ENCODE measurements around the gene TNNC1.

TNNC1 gene

DNA sequence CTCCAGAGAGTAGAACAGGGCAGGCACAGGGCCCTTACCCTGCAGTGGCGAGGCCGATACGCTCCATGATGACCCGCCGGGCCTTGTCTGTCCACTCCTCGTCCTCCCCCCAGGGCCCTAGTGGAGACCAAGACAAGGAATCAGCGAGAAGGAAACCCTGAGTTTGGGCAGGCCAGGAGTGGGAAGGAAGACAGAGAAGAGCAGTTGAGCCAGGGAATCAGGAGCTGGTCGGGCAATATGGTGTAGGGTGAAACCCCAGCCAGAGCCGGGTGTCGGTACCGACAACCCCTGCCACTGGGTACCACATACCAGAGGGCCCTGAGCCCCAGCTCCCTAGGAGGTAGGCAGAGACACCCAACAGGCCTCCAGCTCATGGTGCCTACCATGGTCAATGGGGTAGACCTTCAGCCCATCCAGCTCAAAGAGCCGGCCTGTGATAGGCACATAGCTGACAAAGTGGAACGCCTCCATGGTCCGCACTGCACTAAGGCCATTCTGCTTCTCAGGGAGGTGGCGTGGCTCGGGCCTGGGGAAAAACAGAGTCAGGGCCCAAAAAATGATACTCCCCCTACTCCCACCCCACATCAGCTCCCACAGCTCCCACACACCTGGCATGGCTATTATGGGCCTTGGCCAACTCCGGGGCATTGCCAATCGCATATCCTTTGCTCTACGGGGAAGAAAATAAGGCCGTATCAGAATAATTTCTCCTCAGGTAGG is 46.9 kb downstream of the TNNC1 start:
- no peak overlapping the region for H3K27ac ChIP-seq
- no peak for DNase-seq (ENCODE audit: low spot score)
- no peak for TF ChIP-seq CTCF (IDR thresholded peaks at IDR 0.05)
- H3K4me3 ChIP-seq = no peak overlapping the region

- Histone ChIP-seq H3K27ac (no peak overlapping the region), H3K4me3 (no peak overlapping the region)
- no peak for DNase-seq (ENCODE audit: low spot score)
- TF ChIP-seq CTCF (IDR thresholded peaks at IDR 0.05) = no peak
Measured at GRCh38 chr3:52406231-52406661, 47.6 kb downstream of the TNNC1 start.

DNA sequence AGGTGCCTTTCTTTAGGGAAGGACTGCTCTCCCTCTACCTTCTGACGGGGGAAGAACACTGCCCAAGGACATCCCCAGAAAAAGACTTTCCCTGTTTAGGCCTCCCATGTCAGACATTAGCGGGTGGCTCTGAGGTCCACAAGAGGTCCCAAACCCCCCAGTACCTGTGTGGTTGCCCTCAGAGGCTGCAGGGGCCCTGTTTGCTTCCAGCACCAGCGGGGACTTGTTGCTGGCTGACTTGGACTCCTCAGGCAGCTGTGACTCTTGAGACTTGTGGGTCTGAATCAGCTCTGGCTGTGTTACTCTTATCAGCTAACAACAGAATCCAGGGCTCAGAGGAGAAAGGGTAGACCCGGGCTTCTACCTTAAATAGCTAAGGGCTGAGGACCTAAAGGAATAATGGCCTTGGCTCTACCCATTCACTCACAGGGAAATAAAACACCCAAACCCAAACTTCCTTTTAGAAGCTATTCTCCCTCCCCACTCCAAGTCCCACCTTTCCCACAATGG is 48.2 kb downstream of the TNNC1 start:
- DNase-seq (ENCODE audit: low spot score) = no peak
- H3K27ac ChIP-seq = no peak overlapping the region

DNA sequence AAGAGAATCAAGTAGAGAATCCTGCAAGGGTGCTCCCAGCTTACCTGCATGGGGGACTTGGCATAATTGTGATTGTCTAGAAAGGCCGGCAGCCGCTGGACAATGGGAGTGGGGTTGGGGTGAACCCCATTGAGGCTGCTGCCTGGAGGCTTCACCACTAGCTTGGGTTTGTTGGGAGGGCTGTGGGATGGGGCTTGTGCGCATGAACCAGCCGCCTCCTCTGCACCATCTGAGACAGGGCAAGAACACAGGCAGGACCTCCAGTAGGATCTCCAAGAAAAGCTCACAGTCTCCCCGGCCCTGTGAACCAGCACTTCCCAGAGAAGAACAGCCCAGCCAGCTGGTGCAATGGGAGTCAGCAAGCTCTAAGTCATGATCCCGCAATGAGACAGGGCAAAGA is 48.8 kb downstream of the TNNC1 start:
- no peak for DNase-seq (ENCODE audit: low spot score)
- Histone ChIP-seq H3K27ac (no peak overlapping the region), H3K4me3 (no peak overlapping the region)
- no peak for TF ChIP-seq CTCF (IDR thresholded peaks at IDR 0.05)

More for the DNA sequence above, 48.2 kb downstream of the TNNC1 start:
- no peak overlapping the region for H3K4me3 ChIP-seq
- TF ChIP-seq CTCF (IDR thresholded peaks at IDR 0.05) = no peak

GRCh38 chr3:52404391-52404790 is 49.5 kb downstream of the TNNC1 start:
- no peak for DNase-seq (ENCODE audit: low spot score)
- no peak for TF ChIP-seq CTCF (IDR thresholded peaks at IDR 0.05)
- Histone ChIP-seq H3K27ac (no peak overlapping the region), H3K4me3 (no peak overlapping the region)

DNA sequence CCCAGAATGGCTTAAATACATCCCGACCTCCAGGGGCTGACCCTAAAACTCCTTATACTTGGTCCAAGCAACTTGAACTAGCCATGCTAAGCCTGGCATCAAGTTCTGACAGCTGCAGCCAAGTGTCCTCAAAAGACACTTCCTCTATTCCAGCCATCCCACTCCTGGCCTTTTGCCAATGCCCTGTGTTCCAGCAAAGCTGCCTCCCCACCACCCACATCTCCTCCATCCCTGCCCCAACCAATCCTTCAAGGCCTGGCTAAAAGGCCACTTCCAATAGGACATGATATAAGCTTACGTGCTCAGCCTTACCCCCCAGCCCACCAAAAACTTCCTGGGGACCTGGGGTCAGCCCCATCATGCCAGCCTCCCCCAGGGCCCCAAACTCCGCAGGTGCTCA is 49.9 kb downstream of the TNNC1 start:
- no peak overlapping the region for H3K4me3 ChIP-seq
- TF ChIP-seq CTCF (IDR thresholded peaks at IDR 0.05) = no peak
- no peak overlapping the region for H3K27ac ChIP-seq
- DNase-seq (ENCODE audit: low spot score) = no peak

- DNase-seq (ENCODE audit: low spot score) = no peak
- Histone ChIP-seq H3K4me3 (no peak overlapping the region), H3K27ac (no peak overlapping the region)
- no peak for TF ChIP-seq CTCF (IDR thresholded peaks at IDR 0.05)
Measured at GRCh38 chr3:52403271-52403841, 50.5 kb downstream of the TNNC1 start.

All from coronary artery (tissue), 2 donors.